IMR-90 (cell line): ENCODE data around the gene EFNA5.

Source experiments
- CEBPB ChIP-seq: IDR thresholded peaks from 2 replicates; pipeline ENCODE4 v1.6.1; 2012; ENCODE audit warnings: low read depth, low read length, improper control_type of control experiment
- FOS ChIP-seq: fragments of 150-350 bp; IDR thresholded peaks from 2 replicates; pipeline ENCODE4 v1.6.1; 2016; ENCODE audit warnings: low read depth, low read length
- MAFK ChIP-seq: IDR thresholded peaks from 2 replicates; pipeline ENCODE4 v1.6.1; 2012; ENCODE audit warnings: low read depth, low read length, improper control_type of control experiment
- MAZ ChIP-seq: IDR thresholded peaks from 2 replicates; pipeline ENCODE4 v1.6.1; 2012; ENCODE audit warnings: low read depth, mild to moderate bottlenecking, low read length, improper control_type of control experiment, moderate library complexity, borderline replicate concordance
- MXI1 ChIP-seq: IDR thresholded peaks from 2 replicates; pipeline ENCODE4 v1.6.1; 2012; ENCODE audit warnings: low read depth, mild to moderate bottlenecking, low read length, moderate library complexity, borderline replicate concordance
- POLR2A ChIP-seq: IDR thresholded peaks from 2 replicates; pipeline ENCODE4 v1.6.1; 2012; ENCODE audit warnings: mild to moderate bottlenecking, low read depth, low read length
- RAD21 ChIP-seq: IDR thresholded peaks from 2 replicates; pipeline ENCODE4 v1.6.1; 2012; ENCODE audit warnings: low read length, improper control_type of control experiment
- RCOR1 ChIP-seq: IDR thresholded peaks from 2 replicates; pipeline ENCODE4 v1.6.1; 2012; ENCODE audit warnings: mild to moderate bottlenecking, low read length, improper control_type of control experiment; ENCODE audit not compliant: insufficient replicate concordance
- SMC3 ChIP-seq: fragments of 150-350 bp; IDR thresholded peaks from 2 replicates; pipeline ENCODE4 v1.6.1; 2016; ENCODE audit warnings: low read depth, mild to moderate bottlenecking, antibody characterized with exemption, low read length, moderate library complexity
- TF ChIP-seq, protein P1 (sequence below): conservative IDR thresholded peaks from 2 replicates; pipeline ENCODE4 v1.5.1; 2012; ENCODE audit warnings: mild to moderate bottlenecking, low read depth, low read length, improper control_type of control experiment
- TF ChIP-seq, protein P2 (sequence below): fragments of 150-350 bp; IDR thresholded peaks from 2 replicates; pipeline ENCODE4 v1.6.1; 2017; ENCODE audit warnings: mild to moderate bottlenecking, antibody characterized with exemption, low read length, low read depth

DNA sequence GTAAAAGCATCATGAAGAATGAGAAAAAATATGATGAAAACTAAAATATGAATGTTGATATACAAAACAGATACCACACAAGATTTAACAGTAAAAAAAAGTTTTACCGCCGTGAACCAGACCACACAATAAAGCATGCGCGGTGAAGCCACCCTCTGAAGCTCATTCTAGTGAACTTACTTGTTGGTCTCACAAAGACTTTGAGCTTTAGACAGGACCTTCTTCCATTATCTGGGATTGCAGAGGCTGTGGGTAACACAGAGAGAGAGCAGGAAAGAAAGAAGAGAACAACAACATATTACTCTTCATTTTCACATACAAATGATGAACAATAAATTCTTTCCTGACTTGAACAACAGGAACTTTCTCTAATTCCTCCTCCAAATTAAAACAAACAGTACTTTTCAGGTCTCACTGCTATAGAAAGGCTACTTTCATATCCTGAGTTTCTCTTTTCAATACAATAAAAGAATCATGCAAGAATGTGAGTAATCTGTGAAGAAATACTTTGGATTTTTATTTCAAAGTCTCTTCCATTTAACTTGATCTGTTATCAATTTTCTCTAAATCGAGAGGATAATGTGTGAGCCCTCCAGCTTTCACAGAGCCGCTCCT, 283.1 kb downstream of the EFNA5 start:
- TF ChIP-seq RAD21 (no peak), POLR2A (no peak), RCOR1 (no peak), MXI1 (no peak), MAFK (no peak), CEBPB (no peak), SMC3 (no peak), FOS (no peak), MAZ (no peak)
- TF ChIP-seq, protein P1, sequence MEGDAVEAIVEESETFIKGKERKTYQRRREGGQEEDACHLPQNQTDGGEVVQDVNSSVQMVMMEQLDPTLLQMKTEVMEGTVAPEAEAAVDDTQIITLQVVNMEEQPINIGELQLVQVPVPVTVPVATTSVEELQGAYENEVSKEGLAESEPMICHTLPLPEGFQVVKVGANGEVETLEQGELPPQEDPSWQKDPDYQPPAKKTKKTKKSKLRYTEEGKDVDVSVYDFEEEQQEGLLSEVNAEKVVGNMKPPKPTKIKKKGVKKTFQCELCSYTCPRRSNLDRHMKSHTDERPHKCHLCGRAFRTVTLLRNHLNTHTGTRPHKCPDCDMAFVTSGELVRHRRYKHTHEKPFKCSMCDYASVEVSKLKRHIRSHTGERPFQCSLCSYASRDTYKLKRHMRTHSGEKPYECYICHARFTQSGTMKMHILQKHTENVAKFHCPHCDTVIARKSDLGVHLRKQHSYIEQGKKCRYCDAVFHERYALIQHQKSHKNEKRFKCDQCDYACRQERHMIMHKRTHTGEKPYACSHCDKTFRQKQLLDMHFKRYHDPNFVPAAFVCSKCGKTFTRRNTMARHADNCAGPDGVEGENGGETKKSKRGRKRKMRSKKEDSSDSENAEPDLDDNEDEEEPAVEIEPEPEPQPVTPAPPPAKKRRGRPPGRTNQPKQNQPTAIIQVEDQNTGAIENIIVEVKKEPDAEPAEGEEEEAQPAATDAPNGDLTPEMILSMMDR: no peak
- TF ChIP-seq, protein P2, sequence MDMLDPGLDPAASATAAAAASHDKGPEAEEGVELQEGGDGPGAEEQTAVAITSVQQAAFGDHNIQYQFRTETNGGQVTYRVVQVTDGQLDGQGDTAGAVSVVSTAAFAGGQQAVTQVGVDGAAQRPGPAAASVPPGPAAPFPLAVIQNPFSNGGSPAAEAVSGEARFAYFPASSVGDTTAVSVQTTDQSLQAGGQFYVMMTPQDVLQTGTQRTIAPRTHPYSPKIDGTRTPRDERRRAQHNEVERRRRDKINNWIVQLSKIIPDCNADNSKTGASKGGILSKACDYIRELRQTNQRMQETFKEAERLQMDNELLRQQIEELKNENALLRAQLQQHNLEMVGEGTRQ: no peak
